LNCaP clone FGC (cell line): ENCODE measurements around the gene DOCK4.

ENCODE experiments used
- DNase-seq: peaks from one replicate; pipeline ENCODE4 v3.0.0-alpha.2; 2011; ENCODE audit warnings: low read depth
- H3K4me3 ChIP-seq: 2 replicates; pipeline ENCODE4 v1.5.1; 2011; ENCODE audit warnings: mild to moderate bottlenecking, low read depth, low read length, control low read depth
- CTCF ChIP-seq: IDR thresholded peaks from 2 replicates; pipeline ENCODE4 v1.5.1; 2012; ENCODE audit warnings: mild to moderate bottlenecking; ENCODE audit not compliant: control insufficient read depth, insufficient read depth; ENCODE audit errors: extremely low read depth

DOCK4 gene

GRCh38 chr7:112122144-112122543 lies 84.1 kb downstream of the DOCK4 start:
- DNase-seq = no peak
- no peak for TF ChIP-seq CTCF

GRCh38 chr7:112121318-112121717 lies 84.9 kb downstream of the DOCK4 start:
- no peak for DNase-seq
- TF ChIP-seq CTCF = no peak
- H3K4me3 ChIP-seq = no peak overlapping the region

More at GRCh38 chr7:112122144-112122543, 84.1 kb downstream of the DOCK4 start:
- no peak overlapping the region for H3K4me3 ChIP-seq

GRCh38 chr7:112120696-112121217 lies 85.4 kb downstream of the DOCK4 start:
- H3K4me3 ChIP-seq = no peak overlapping the region
- DNase-seq = no peak
- TF ChIP-seq CTCF = no peak

GRCh38 chr7:112118581-112119566 lies 87.3 kb downstream of the DOCK4 start:
- DNase-seq = no peak
- no peak overlapping the region for H3K4me3 ChIP-seq
- TF ChIP-seq CTCF = no peak

- DNase-seq = peak; percentile 88
- no peak for TF ChIP-seq CTCF
- H3K4me3 ChIP-seq = no peak overlapping the region
Measured at GRCh38 chr7:112116894-112117293, 89.3 kb downstream of the DOCK4 start.

GRCh38 chr7:112116358-112116757 lies 89.8 kb downstream of the DOCK4 start:
- H3K4me3 ChIP-seq = no peak overlapping the region
- no peak for TF ChIP-seq CTCF

More at GRCh38 chr7:112116358-112116757, 89.8 kb downstream of the DOCK4 start:
- DNase-seq = no peak
